Retina (tissue), 1 donor: ENCODE results near the gene RHCG.

Experiments used
- DNase-seq: peaks from one replicate; pipeline ENCODE4 v3.0.0-alpha.2; 2016

RHCG gene

DNA sequence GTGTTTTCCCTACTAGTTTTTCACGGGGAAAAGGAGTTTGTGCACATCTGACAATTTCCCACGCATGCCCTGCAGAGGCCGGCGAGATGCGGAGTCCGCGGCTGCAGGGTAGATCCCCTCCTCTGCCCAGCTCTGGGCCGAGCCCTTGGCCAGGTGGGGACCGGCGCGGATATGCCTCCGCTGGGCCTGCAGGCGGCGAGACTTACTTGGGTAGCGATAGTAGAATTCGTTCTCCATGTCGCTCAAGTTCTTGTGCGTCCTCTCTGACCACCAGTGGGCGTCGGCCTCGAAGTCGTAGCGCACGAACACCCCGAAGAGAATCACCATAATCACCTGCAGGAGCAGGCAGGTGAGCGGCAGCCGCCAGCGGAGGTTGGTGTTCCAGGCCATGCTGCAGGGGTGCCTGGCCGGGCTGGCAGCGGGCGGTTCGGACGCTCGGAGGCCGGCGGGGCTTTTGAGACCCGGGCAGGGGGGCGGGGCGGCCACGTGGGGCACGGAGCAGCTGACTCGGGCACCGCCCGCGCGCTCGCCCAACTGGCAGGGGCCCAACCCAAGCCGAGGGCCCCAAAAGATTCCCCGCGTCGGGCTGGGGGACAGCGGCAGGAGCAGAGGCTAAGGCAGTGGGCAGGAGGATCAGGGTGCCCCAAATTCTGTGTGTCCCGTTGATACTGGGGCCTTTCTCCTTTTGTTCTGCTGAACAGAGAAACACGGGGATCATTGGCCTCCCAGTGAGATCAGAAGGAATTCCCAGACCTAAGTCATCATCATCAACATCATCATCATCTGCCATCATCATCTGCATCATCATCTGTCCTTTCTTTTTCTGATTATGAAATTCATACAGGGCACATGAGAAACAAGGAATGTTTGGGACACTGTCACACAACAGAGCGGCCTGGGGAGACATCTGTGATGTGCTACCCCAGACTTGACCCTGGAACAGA lies at the start of gene RHCG:
TSS of gene RHCG (minus strand) at position 429 of the 944 bp plus-strand sequence. CDS start at position 390, 39 bp downstream.
- DNase-seq: peak; percentile 73

DNA sequence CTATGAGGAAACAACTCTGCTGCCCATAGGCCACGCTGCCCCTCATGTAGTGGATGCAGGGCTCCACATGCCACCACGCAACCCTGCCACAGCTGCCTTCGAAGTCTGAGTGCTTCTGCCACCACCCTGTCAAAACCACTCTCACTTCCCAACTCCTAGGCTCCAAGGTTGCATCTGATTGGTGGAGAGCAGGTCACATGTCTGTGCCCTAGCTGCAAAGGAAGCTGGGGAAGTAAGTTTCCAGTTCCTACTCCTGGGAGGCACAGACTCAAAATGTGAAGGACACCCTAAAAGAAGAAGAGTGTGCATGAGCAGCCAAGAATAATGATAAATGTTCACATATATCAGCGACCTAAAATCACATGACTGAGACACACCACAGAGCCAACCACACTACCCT lies 47.0 kb upstream of the RHCG start:
- DNase-seq: no peak

DNA sequence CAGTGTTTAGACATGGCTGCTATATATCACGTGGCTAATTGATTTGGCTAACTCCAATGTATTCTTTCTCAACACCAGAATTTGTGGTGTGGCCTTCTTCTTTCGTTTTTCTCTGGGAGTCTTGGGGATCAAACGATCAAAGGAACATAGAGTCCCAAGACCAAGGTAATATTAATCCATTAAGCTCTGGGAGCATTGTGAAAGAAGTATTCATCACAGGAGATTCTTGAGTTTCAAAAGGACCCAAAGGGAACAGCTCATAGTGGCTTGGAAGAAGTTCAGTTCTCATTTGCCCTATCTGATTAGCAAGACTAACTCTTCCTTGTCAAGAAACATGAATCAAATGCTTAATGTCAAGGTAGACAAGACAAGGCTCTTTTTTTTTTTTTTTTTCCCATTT lies 46.0 kb upstream of the RHCG start:
- DNase-seq: no peak

DNA sequence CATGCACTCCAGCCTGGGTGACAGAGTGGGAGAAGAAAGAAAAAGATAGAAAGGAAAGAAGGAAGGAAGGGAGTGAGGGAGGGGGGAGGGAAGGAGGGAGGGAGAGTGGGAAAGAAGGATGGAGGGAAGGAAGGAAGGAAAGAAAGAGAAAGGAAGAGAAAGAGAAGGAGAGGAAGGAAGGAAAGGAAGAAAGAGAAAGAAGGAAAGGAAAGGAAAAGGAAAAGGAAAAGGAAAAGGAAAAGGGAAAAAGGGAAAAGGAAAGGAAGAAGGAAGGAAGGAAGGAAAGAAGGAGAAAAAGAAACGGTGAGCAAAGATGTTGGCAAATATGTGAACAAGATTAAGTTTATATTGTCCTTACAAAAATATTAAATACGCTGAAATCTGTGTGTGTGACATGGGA lies 42.6 kb upstream of the RHCG start:
- no peak for DNase-seq

DNA sequence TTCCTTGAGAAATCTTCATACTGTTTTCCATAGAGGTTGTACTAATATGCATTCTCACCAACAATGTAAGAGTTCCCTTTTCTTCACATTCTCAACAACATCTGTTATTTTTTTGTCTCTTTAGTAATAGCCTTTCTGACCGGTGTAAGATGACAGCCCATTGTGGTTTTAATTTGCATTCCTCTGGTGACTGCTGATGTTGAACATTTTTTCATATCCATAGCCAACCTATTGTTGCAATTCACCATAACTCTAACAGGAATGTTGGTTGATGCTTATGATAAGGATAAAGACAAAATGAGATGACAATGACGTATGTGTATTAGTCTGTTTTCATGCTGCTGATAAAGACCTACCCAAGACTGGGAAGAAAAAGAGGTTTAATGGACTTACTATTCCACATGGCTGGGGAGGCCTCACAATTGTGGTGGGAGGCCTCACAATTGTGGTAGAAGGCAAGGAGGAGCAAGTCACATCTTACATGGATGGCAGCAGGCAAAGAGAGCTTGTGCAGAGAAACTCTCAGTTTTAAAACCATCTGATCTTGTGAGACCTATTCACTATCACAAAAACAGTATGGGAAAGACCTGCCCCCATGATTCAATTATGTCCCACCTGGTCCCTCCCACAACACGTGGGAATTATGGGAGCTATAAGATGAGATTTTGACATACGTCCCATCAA lies 37.6 kb upstream of the RHCG start:
- DNase-seq: no peak

DNA sequence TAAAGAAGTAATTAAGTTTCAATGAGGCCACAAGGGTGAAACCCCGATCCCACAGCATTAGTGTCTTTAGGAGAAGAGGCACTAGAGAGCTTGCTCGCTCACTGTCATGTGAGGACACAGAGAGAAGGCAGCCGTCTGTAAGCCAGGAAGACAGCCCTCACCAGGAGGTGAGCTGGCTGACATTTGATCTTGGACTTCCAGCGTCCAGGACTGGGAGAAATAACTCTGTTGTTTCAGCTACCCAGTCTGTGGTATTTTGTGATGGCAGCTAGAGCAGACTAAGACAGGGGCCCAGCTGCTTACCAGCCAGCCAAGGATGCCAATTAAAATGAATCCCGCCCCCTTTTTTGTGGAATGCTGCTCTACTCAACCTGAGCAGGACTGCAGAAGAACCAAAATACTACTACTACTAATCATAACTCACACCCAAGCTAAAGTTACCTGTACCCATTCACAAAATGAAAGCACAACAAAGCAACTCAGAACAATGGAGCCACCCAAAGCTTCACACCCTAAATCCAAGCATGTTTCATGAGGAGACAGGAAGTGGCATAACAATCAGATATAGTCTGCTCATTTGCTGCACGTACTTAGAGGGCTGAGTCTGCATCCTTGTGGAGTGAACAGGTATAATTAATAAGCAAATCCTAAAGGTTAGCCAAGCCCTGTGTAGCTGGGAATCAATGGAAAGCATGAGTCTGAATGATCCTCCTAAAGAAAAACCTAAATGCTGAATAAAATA lies 35.6 kb upstream of the RHCG start:
- no peak for DNase-seq

DNA sequence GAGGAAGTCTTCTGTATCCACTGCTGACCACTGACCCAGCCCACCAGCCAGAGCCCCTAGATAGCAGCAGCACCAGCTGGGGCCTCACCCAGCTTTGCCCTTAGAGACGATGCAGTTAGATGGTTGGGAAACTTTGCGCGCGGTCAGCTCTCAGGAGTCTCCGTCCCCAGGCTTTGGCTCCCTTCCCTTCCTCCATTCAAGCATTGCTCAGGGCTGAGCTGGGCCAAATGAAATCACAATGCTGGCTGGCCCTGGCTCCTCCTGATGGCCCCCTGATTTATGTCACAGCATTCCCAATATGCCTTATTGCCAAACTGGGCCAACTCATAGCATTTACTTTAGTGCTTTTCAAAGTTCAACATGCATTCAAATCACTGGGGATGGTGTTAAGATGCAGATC lies 34.6 kb upstream of the RHCG start:
- DNase-seq: no peak

DNA sequence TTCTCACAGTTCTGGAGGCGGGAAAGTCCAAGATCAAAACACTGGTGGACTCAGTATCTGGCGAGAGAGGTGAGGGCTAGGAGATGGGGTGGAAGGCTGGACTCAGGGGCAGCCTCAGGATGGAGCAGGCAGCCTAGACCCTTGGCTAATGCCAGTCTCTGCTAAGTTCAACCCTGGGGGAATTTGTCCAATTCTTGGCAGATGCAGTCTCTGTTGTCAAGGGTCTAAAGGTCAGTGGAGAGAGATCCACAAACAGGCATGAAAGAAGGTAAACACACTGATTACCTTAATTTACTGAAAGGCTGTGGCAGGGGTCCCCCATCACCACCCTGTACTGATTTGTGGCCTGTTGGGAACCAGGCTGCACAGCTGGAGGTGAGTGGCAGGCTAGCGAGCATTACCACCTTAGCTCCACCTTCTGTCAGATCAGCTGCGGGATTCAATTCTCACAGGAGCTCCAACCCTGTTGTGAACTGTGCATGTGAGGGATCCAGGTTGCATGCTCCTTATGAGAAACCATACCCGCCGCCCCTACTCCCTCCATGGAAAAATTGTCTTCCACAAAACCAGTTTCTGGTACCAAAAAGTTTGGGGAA lies 32.5 kb upstream of the RHCG start:
- DNase-seq: no peak

DNA sequence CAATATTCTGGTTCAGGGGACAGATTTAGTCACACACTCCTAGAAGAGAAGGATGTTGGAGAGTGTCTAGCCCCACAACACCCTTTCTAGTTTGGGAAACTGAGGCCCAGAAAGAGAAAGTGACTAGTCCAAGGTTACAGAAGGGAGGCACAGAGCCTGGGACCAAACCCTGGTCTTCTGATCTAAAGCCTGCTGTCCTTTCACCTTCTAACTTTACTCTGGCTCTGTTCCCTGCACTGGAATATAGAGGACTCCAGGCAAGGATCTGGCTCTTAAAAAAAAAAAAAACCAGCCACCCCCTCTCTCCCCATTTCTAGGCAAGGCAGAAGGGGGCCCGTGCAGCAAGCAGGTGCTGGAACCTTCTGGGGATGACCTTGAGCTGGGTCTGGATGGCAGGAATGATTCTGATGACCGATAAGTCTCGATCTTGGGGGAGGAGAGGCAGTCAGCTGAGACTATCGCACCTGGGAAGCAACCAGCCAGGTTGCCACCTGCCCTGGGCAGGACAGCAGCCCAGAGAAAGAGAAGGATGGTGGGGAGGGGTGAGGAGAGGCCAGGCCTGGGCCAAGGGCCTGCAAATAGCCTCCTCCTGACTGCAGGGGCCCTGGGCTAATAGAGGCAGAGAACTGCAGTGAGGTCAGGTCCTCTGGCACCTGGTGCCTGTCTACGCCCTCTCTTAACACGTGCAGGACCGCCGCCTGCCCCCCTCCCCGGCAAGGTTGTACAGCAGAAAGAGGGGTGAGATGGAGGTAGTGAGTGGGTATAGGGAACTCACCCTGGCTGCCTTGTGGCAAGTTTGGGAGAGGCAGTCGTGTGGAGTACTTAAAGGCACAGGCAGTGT lies 30.4 kb upstream of the RHCG start:
- no peak for DNase-seq

DNA sequence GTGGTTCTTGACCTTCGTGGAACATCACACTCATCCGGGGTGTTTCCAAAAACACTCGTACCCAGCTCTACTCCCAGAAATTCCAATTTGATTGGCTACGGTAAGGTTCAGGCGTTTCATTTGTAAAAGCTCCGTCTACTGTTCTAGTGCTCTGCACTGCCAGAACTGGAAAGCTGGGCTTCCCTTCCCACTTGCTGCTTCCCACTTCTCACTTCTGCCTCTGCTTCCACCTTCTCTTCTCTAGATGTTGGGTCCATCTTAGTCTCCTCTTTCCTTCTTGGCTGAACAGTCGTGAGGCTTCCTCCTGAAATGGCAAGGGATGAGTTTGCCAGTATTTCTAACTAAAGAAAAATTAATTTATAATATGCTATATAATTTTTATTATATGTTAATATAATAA lies 29.8 kb upstream of the RHCG start:
- no peak for DNase-seq

DNA sequence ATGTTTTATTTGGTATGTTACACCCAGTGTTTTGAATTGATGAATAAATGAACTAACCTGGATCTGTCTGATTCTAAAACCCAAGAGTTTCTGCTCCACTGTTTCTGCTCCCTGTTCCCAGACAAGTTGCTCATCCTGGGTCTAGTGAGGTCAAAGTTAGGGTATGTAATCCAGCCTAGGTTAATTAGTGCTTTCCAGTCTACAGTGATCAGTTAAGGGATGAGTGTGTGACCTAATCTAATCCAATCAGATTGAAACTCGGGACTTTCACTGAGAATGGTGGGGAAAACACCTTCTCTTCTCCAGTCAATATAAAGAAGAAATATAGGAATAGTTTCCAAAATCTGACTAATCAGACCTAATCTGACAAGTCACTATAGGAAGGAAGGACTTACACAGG lies 27.8 kb upstream of the RHCG start:
- no peak for DNase-seq

DNA sequence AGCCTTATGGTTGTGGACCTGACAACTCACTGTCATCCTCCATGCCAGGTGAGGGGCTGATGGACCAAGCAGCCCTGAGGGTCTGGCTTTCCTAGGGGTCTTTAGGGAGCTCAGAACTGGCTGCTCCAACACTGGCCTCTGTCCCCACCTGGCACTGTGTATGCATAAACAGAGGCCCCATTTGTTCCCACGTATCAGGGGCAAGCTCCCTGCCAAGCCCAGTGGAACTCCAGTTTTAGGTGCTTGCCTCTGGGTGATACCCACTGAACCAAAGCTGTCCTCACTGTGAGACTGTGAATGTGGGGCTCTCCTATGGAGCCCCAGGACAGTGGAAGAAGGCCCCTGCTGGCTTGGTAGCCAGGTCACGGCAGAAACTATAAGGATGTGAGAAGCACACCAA lies 26.7 kb upstream of the RHCG start:
- no peak for DNase-seq

DNA sequence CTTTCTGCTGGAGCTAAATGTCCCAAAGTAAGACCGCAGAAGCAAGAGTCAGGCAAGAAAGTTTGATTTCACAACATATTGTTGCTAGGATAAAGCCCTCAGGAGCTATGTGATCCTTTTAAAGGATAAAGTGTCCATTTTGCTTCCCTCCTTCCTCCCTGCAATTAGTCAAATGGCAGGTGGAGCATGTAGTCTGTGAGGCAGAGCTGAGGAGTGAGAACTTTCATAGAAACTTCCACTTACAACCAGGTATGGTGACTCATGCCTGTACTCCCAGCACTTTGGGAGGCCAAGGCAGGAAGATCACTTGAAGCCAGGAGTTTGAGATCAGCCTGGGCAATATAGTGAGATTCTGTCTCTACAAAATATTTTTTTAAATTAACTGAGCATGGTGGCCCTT lies 25.2 kb upstream of the RHCG start:
- DNase-seq: no peak

DNA sequence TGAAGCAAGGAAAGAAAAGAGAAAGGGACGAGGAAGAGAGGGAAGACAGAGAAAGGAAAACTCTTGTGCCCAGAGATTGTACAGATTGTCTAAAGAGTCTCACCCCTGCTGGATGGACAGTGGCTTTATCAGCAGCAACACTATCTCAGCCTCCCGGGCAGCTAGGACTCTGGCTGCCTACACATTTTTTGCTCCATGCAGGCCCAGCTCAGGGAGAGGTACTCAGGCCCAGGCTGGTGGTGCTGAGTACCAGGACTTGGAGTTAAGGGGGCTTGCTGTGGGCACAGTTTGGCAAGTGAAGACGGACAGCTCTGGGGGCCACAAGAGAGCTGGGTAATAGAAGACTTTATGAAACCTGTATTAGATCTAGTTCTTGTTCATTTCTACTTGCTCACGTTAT lies 19.1 kb upstream of the RHCG start:
- no peak for DNase-seq

DNA sequence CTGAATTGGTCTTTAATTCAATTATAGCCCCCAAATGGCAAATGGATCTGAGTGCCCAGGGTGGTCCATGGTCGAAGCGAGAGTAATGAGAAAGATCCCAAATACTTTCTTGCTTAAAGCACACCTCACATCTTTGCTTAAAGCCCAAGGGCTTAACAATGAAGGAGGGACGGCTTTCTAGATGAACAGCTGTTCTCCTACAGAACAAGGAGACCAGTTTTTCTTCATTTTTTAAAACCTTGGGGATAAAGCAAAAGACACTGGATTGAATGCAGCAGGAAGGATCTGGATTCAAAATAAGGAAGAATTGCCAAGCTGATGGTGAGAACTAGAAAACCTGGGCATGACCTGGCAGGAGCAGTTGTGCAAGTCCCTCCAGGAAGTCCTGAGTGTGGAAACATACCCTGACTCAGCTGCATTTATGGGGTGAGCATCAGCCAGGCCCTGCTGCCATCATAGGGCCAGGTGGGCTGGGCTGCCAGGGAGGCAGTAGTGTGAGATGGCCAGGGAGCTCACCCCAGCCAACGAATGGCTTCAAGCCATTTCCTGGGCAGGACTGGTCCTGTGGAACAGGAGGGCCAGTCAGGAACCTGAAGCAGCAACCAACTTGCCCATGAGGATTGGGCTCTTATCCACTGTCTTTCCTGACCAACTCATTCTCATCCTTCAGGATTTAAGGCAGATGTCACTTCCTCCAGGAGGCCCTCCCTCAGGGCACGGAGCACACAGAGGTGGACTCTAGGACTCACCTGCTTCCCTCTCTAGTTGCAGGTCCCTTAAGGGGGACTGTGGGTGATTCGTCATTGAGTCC lies 18.4 kb upstream of the RHCG start:
- no peak for DNase-seq

DNA sequence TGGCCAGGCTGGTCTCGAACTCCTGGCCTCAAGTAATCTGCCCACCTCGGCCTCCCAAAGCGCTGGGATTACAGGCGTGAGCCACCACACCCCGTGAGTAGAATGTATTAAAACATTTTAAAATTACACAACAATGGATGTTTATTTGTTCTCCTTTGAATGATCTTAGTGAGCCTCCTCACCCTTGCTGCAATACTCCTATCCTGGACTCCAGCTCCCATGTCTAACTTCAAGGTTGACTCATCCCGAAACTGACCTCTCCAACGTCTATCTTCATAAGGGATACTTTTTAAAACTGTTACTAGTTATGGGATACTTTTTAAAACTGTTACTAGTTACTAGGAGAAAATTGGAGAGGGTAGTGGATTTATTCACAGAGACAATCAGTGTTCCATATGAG lies 17.8 kb upstream of the RHCG start:
- no peak for DNase-seq

DNA sequence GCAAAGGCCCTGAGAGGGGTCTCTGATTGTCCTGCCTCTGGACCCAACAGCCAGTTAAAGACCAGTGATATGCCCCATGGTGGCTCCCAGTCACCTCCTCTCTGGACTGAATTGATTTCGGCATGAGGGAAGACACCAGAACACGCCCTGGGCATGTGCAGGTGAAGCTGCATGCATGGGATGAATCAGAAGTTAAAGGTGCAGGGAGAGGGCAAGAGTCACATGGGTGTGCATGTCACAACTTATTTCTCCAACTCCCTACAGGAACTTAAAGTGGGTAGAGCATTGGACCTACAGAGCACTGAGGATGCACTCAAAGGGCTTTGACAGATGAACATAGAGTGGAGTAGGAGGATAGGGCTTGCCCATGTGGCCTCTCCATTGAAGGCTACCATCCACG lies 16.9 kb upstream of the RHCG start:
- no peak for DNase-seq

DNA sequence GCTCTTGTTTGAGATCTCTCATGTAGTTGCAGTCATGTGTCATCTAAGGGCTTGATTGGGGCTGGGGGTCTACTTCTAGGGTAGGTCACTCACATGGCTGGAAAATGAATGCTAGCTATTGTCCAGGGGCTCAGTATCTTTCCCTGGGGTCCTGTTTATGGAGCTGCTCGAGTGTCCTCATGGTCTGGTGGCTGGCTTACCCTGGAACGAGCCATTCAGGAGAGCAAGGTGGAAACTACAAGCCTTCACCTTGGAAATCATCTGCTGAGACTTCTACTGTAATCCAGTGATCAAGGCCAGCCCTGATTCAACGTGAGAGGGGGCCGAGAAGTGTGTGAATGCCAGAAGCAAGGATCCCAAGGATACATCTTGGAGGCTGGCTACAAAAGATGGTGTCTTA lies 16.2 kb upstream of the RHCG start:
- no peak for DNase-seq

DNA sequence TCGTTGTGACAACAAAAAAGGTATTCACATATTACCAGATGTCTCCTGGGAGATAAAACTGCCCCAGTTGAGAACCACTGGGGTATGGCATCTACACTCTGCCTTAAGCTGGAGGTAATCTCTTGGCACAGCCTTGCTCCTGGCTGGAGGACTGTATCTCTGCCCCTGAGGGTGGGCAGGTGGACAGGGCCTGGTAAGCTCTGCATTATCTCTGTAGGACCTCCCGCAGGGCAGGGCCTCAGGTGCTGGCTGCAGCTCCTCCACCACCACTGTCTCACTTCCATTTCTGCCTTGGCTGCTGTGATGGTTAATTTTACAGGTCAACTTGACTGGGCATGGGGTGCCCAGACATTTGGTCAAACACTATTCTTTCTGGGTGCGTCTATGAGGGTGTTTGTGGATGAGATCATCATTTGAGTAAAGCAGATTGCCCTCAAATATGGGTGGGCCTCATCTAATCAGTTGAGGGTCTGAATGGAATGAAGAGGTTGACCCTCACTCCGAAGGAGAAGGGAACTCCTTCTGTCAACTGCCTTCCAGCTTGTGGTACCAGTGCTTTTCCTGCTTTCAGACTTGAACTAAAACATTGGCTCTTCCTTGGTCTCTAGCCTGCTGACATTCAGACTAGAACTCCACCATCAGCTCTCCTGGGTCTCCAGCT lies 9.8 kb upstream of the RHCG start:
- no peak for DNase-seq

DNA sequence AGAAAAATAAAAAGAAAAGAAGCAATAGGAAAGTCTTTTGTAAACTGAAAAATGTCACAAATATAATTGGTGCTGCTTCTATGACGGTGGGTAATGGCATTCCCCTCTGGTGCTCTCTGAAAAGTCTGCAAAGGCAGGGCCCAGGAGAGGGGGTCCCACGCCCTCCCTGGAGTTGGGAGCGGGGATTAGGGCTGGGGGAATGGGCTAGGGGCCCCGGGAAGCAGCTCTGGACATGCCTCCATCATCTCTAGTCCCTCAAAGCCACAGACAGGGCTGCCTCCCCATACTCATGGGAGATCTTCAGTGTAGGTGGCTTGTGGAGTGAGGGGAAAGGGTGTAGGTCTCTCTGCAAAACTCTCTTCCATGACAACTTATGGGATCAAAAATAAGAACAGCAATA lies 7.8 kb upstream of the RHCG start:
- no peak for DNase-seq
